ENCODE results near the gene BRPF3. TPM values are rescaled to one million over a fixed set of nuclear protein-coding genes. Genes with fewer than 3 reads are reported as not detected.
A peak's percentile ranks its signal among the peaks of the same experiment; 100 is the strongest.

Gene BRPF3
- total RNA-seq, 1 experiment from 2014 or later = 32.6 TPM

- no peak for DNase-seq (ENCODE audit: low spot score)
These were observed 72.1 kb downstream of the BRPF3 start for GRCh38 chr6:36268478-36269275.

- DNase-seq (ENCODE audit: low spot score) = peak; percentile 55
These were observed 73.5 kb downstream of the BRPF3 start, which contains the start of gene PNPLA1 for GRCh38 chr6:36269834-36270705. TSS of gene PNPLA1 (plus strand) at chr6:36270060. CDS start at chr6:36270460, 400 bp downstream.

DNA sequence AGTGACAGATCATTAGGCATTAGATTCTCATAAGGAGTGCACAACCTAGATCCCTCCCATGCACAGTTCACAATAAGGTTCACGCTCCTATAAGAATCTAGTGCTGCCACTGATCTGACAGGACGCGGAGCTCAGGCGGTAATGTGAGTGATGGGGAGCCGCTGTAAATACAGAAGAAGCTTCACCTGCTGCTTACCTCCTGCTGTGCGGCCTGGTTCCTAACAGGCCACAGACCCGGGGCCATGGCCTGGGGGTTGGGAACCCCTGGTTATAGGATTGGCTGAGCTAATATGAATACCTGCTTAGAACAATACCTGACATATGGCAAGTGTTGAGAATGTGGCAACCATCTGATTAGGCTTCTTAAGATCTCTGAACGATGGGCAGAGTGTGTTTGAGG is 75.7 kb downstream of the BRPF3 start:
- DNase-seq (ENCODE audit: low spot score) = no peak

DNA sequence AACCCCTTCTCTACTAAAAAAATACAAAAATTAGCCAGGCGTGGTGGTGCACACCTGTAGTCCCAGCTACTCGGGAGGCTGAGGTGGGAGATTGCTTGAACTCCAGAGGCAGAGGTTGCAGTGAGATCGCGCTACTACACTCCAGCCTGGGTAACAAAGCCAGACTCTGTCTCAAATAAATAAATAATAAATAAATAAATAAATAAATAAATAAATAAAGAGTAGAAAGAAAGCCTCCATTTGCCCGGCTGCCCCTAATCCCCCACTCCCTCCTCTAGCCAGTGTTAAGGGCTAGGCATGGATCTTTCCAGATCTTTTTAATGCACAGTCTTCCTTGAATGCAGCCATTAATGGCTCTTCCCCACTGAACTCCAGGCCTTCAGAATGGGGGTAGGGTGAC is 76.5 kb downstream of the BRPF3 start:
- no peak for DNase-seq (ENCODE audit: low spot score)

GRCh38 chr6:36273802-36274514 is 77.4 kb downstream of the BRPF3 start:
- DNase-seq (ENCODE audit: low spot score) = no peak

GRCh38 chr6:36276581-36277536 is 80.3 kb downstream of the BRPF3 start:
- DNase-seq (ENCODE audit: low spot score) = no peak

- no peak for DNase-seq (ENCODE audit: low spot score)
These were observed 81.5 kb downstream of the BRPF3 start for GRCh38 chr6:36277946-36278470.

DNA sequence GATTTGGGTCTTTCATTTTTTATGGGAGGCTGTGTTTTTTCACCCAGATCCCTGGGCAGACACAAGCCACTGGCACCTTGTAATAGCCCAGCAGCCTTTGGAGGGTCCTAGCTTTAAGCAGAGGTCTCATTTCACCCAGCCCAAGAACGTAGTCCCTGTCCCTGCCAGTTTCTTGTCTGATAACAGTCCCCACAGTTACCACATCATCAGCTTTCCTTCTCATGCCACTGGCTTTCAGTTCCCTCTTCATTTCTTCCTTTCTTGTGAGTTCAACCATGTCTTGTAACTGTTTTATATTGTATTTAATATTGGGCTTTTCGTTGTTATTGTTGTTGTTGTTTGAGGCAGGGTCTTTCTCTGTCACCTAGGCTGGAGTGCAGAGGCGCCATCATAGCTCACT is 83.9 kb downstream of the BRPF3 start:
- no peak for DNase-seq (ENCODE audit: low spot score)

DNA sequence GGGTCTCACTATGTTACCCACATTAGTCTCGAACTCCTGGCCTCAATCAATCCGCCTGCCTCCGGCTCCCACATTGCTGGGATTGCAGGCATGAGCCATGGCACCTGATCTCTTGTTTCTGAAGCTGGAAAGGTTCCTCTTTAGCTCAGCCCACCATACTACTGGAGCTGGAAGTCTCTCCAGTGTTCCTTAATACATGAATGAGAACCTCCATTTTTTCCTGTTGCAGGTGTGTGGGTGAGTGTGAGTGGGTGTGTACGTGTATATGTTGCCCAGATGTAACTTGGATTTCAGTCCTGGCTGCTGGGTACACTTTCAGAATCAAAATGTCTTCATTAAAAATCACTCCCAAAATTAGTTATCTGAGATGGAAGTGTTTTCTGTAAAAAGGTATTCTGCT is 84.4 kb downstream of the BRPF3 start:
- DNase-seq (ENCODE audit: low spot score) = no peak

Other genes starting within 250 kb of the BRPF3 start
- gene SLC26A8, start 172.1 kb upstream of the BRPF3 start, total RNA-seq (2014; rRNA removed; shearing (Covaris generic)) = not detected in 2 replicates
- gene MAPK14, start 168.9 kb upstream of the BRPF3 start, total RNA-seq (2014; rRNA removed; shearing (Covaris generic)) = 33.6 and 38.0 TPM in 2 replicates
- gene MAPK13, start 66.2 kb upstream of the BRPF3 start, total RNA-seq (2014; rRNA removed; shearing (Covaris generic)) = 101 and 103 TPM in 2 replicates
- gene PNPLA1, start 73.3 kb downstream of the BRPF3 start, total RNA-seq (2014; rRNA removed; shearing (Covaris generic)) = 0.23 and 0.38 TPM in 2 replicates
- gene BNIP5, start 140.1 kb downstream of the BRPF3 start, total RNA-seq (2014; rRNA removed; shearing (Covaris generic)) = 3.6 and 4.6 TPM in 2 replicates
- 0.34 and 1.3 TPM in 2 replicates for gene ETV7, start 190.9 kb downstream of the BRPF3 start, total RNA-seq (2014; rRNA removed; shearing (Covaris generic))
- gene PXT1, start 246.1 kb downstream of the BRPF3 start, total RNA-seq (2014; rRNA removed; shearing (Covaris generic)) = 0.25 TPM in 1 of 2 replicates, not detected in the other
- 15.5 and 16.8 TPM in 2 replicates for gene KCTD20, start 246.3 kb downstream of the BRPF3 start, total RNA-seq (2014; rRNA removed; shearing (Covaris generic))

Data from HT-29 (cell line).